Mucosa of descending colon (tissue), 3 donors: ENCODE results near the gene TRAPPC14. TPM values are rescaled to one million over a fixed set of nuclear protein-coding genes. Genes with fewer than 3 reads are reported as not detected.

Experiments
- ATAC-seq: fragments of 200-7000 bp; cut with Tn5 transposase; one replicate; pipeline ENCODE4 v1.9.1; 2020; ENCODE audit warnings: mild to moderate bottlenecking, moderate library complexity
- DNase-seq, 3 donors: peaks; one replicate each; pipeline ENCODE4 v3.0.0-alpha.2; 2020
- H3K36me3 ChIP-seq: fragments of 200-600 bp; one replicate; pipeline ENCODE4 v1.8.0; 2021; ENCODE audit warnings: low read depth, mild to moderate bottlenecking
- H3K4me1 ChIP-seq: fragments of 200-600 bp; one replicate; pipeline ENCODE4 v1.8.0; 2021; ENCODE audit warnings: low read depth, mild to moderate bottlenecking
- H3K4me3 ChIP-seq: fragments of 200-600 bp; one replicate; pipeline ENCODE4 v1.8.0; 2021; ENCODE audit warnings: mild to moderate bottlenecking
- H3K9me3 ChIP-seq: fragments of 200-600 bp; one replicate; pipeline ENCODE4 v1.8.0; 2021; ENCODE audit warnings: mild to moderate bottlenecking
- CTCF ChIP-seq: fragments of 200-600 bp; IDR thresholded peaks from one replicate; pipeline ENCODE4 v1.8.0; 2022; ENCODE audit warnings: antibody characterized with exemption, mild to moderate bottlenecking
- intact Hi-C, 2 donors: fragments of 100-400 bp; cut with DNase I in 1 of 2; cut with micrococcal nuclease in 1 of 2; formaldehyde crosslinking; loops; one replicate each; pipeline versions ENCODE4 v1.11.0 to v1.11.1; 2022; cut with DNase I, micrococcal nuclease
- microRNA-seq: library from miRNA; unstranded; fragments of <30 nt; microRNA quantifications from one replicate; pipeline ENCODE4, GENCODE V29; 2019
- total RNA-seq, 3 donors: library from RNA; stranded (reverse); fragmentation: NEBNext Ultra II Directional in 2 of 3; extraction: Animal tissue kit (Norgen Biotek cat#: 25700) in 2 of 3; gene quantifications; one replicate each; pipeline versions ENCODE4 v1.2.1 to v1.2.4, GENCODE V29; 2021 to 2023
- donor health status: DM: no; HTN: no; CAD: no; lungs with moderate emphysema.
- donor health status: DM: no; HTN: no; CAD: no.
- donor health status: DM: no; HTN: yes; CAD: no.

TRAPPC14 gene
- total RNA-seq, 3 donors from 2014 or later = 36.7 to 78.9 (median 49.0) TPM

GRCh38 chr7:100105534-100105933 lies 53.0 kb downstream of the TRAPPC14 start:
- DNase-seq = no peak
- intact Hi-C loops = no loop called here
- no peaks in the 10 kb centered on the region for H3K9me3 ChIP-seq
- no peaks in the 10 kb centered on the region for H3K36me3 ChIP-seq
- H3K4me3 ChIP-seq = no peak overlapping the region
- H3K4me1 ChIP-seq = peaks cover 3% of the 10 kb centered on the region
- ATAC-seq = no peak
- TF ChIP-seq CTCF = no peak

Small RNA genes within 50 kb of the gene (microRNA-seq; reads per million reads assigned to microRNA genes)
- gene MIR4658 = not detected

Other genes with a start within 250 kb of the TRAPPC14 start
- 10 to 100 TPM; 22.2 to 29.2 (median 25.2) TPM for gene TRIM4, start 239.2 kb downstream of the TRAPPC14 start, total RNA-seq
- not detected for gene GJC3, start 229.1 kb downstream of the TRAPPC14 start, total RNA-seq
- gene AZGP1, start 182.7 kb downstream of the TRAPPC14 start, total RNA-seq = 1 to 10 TPM; 3.8 to 7.9 (median 6.0) TPM
- 100 to 1,000 TPM; 105 to 153 (median 129) TPM for gene ZKSCAN1, start 143.1 kb downstream of the TRAPPC14 start, total RNA-seq
- gene ZSCAN21, start 108.9 kb downstream of the TRAPPC14 start, total RNA-seq = 10 to 100 TPM in 1 of 3 donors, 1 to 10 TPM in 2; 6.9 to 13.9 (median 7.7) TPM
- gene ZNF3, start 77.0 kb downstream of the TRAPPC14 start, total RNA-seq = 10 to 100 TPM; 32.6 to 46.1 (median 35.8) TPM
- gene COPS6, start 69.8 kb downstream of the TRAPPC14 start, total RNA-seq = 10 to 100 TPM; 61.8 to 98.5 (median 76.1) TPM
- gene MCM7, start 57.3 kb downstream of the TRAPPC14 start, total RNA-seq = 10 to 100 TPM; 62.7 to 92.2 (median 65.5) TPM
- 10 to 100 TPM; 18.0 to 30.9 (median 23.9) TPM for gene AP4M1, start 57.1 kb downstream of the TRAPPC14 start, total RNA-seq
- gene TAF6, start 39.4 kb downstream of the TRAPPC14 start, total RNA-seq = 10 to 100 TPM; 31.6 to 62.5 (median 34.2) TPM
- gene CNPY4, start 39.1 kb downstream of the TRAPPC14 start, total RNA-seq = 10 to 100 TPM in 1 of 3 donors, 1 to 10 TPM in 2; 7.8 to 19.4 (median 8.6) TPM
- 1 to 10 TPM; 2.5 to 4.9 (median 3.2) TPM for gene MBLAC1, start 31.8 kb downstream of the TRAPPC14 start, total RNA-seq
- gene LAMTOR4, start 9.8 kb downstream of the TRAPPC14 start, total RNA-seq = 100 to 1,000 TPM; 135 to 221 (median 187) TPM
- gene GAL3ST4, start 9.9 kb upstream of the TRAPPC14 start, total RNA-seq = 1 to 10 TPM; 5.4 to 8.0 (median 6.1) TPM
- 1 to 10 TPM; 3.4 to 6.2 (median 5.1) TPM for gene GPC2, start 18.7 kb upstream of the TRAPPC14 start, total RNA-seq
- gene STAG3, start 19.2 kb upstream of the TRAPPC14 start, total RNA-seq = 1 to 10 TPM; 2.4 to 6.4 (median 2.8) TPM
- gene PVRIG, start 61.2 kb upstream of the TRAPPC14 start, total RNA-seq = 1 to 10 TPM in 1 of 3 donors, under 1 TPM in 1, not detected in 1; 0.76 to 1.4 TPM
- gene SPDYE3, start 149.0 kb upstream of the TRAPPC14 start, total RNA-seq = not detected
- gene PILRB, start 199.4 kb upstream of the TRAPPC14 start, total RNA-seq = 10 to 100 TPM; 36.4 to 95.3 (median 54.3) TPM
- 10 to 100 TPM in 1 of 3 donors, 1 to 10 TPM in 2; 4.2 to 15.9 (median 7.8) TPM for gene PILRA, start 214.8 kb upstream of the TRAPPC14 start, total RNA-seq